Colonic mucosa (tissue), 4 donors: ENCODE results near the gene BICRAL. TPM values are rescaled to one million over a fixed set of nuclear protein-coding genes. Genes with fewer than 3 reads are reported as not detected.
"Not testable (repeated sequence)": the region's sequence is repeated elsewhere in the genome, so short reads cannot be mapped to it uniquely, and the experiment has no call there.

Experiments used
- DNase-seq: peaks from one replicate; pipeline ENCODE4 v3.0.0-alpha.2; 2020
- H3K27ac ChIP-seq: fragments of 200-600 bp; one replicate; pipeline ENCODE4 v1.8.0; 2021
- H3K27me3 ChIP-seq: fragments of 200-600 bp; one replicate; pipeline ENCODE4 v1.8.0; 2021
- H3K36me3 ChIP-seq: fragments of 200-600 bp; one replicate; pipeline ENCODE4 v1.8.0; 2021
- H3K4me1 ChIP-seq: fragments of 200-600 bp; one replicate; pipeline ENCODE4 v1.8.0; 2021; ENCODE audit warnings: mild to moderate bottlenecking
- H3K4me3 ChIP-seq: fragments of 200-600 bp; one replicate; pipeline ENCODE4 v1.8.0; 2021
- H3K9ac ChIP-seq, 2 donors: one replicate each; pipeline ENCODE4 v1.7.0; 2013; ENCODE audit warnings: control low read depth in 2 of 2, low read depth in 2 of 2, low read length in 2 of 2
- H3K9me3 ChIP-seq: fragments of 200-600 bp; one replicate; pipeline ENCODE4 v1.8.0; 2021
- intact Hi-C: fragments of 100-400 bp; cut with DNase I; formaldehyde crosslinking; loops from one replicate; pipeline ENCODE4 v1.14.1; 2022
- total RNA-seq, 2 donors: library from RNA; stranded (reverse); fragmentation: NEBNext Ultra II Directional in 1 of 2; extraction: Animal tissue kit (Norgen Biotek cat#: 25700) in 1 of 2; gene quantifications; one replicate each; pipeline ENCODE4 v1.2.1, GENCODE V29; 2021
- TF ChIP-seq, protein P1 (sequence below): fragments of 200-600 bp; IDR thresholded peaks from one replicate; pipeline ENCODE4 v1.8.0; 2022; ENCODE audit warnings: antibody characterized with exemption, mild to moderate bottlenecking
- donor health status: healthy.
- donor health status: DM: no; HTN: no; CAD: no.
- donor health status: DM: no; HTN: no; CAD: no.

The BICRAL gene
- total RNA-seq, 2 donors from 2014 or later = 11.5 to 15.3 TPM

GRCh38 chr6:42889815-42890214 lies 108.0 kb downstream of the BICRAL start:
- Histone ChIP-seq H3K9me3 (no peaks in the 10 kb centered on the region), H3K4me1 (peaks cover 4% of the 10 kb centered on the region), H3K27me3 (no peaks in the 10 kb centered on the region), H3K9ac (peak overlapping the region; percentile 91 to 97), H3K4me3 (peak overlapping the region; percentile 84), H3K36me3 (peaks cover 1% of the 10 kb centered on the region), H3K27ac (peak overlapping the region; percentile 92)
- intact Hi-C loops = no loop called here
- DNase-seq = no peak
- TF ChIP-seq, protein P1, sequence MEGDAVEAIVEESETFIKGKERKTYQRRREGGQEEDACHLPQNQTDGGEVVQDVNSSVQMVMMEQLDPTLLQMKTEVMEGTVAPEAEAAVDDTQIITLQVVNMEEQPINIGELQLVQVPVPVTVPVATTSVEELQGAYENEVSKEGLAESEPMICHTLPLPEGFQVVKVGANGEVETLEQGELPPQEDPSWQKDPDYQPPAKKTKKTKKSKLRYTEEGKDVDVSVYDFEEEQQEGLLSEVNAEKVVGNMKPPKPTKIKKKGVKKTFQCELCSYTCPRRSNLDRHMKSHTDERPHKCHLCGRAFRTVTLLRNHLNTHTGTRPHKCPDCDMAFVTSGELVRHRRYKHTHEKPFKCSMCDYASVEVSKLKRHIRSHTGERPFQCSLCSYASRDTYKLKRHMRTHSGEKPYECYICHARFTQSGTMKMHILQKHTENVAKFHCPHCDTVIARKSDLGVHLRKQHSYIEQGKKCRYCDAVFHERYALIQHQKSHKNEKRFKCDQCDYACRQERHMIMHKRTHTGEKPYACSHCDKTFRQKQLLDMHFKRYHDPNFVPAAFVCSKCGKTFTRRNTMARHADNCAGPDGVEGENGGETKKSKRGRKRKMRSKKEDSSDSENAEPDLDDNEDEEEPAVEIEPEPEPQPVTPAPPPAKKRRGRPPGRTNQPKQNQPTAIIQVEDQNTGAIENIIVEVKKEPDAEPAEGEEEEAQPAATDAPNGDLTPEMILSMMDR = no peak

- DNase-seq = peak; percentile 96
- TF ChIP-seq, protein P1 = no peak
- H3K27ac ChIP-seq = peak overlapping the region; percentile 92
- H3K4me3 ChIP-seq = peak overlapping the region; percentile 84
- H3K4me1 ChIP-seq = peaks cover 4% of the 10 kb centered on the region
- intact Hi-C loops = no loop called here
- no peaks in the 10 kb centered on the region for H3K27me3 ChIP-seq
- H3K36me3 ChIP-seq = no peaks in the 10 kb centered on the region
- H3K9me3 ChIP-seq = no peaks in the 10 kb centered on the region
- H3K9ac ChIP-seq = peak overlapping the region; percentile 91 to 97
Observed at GRCh38 chr6:42890311-42891198, 108.7 kb downstream of the BICRAL start.

GRCh38 chr6:42891199-42891722 lies 109.4 kb downstream of the BICRAL start:
- Histone ChIP-seq H3K36me3 (no peaks in the 10 kb centered on the region), H3K9me3 (no peaks in the 10 kb centered on the region), H3K27me3 (no peaks in the 10 kb centered on the region), H3K9ac (peak overlapping the region; percentile 91 to 97), H3K4me3 (peak overlapping the region; percentile 84), H3K4me1 (peaks cover 4% of the 10 kb centered on the region), H3K27ac (peak overlapping the region; percentile 92)
- DNase-seq = no peak
- TF ChIP-seq, protein P1 = no peak
- intact Hi-C loops = no loop called here

- H3K9me3 ChIP-seq, H3K27me3 ChIP-seq, H3K9ac ChIP-seq, H3K4me1 ChIP-seq, intact Hi-C loops, H3K36me3 ChIP-seq, H3K27ac ChIP-seq, H3K4me3 ChIP-seq, DNase-seq: not testable (repeated sequence)
Observed at GRCh38 chr6:42894041-42894828, 112.4 kb downstream of the BICRAL start.

DNA sequence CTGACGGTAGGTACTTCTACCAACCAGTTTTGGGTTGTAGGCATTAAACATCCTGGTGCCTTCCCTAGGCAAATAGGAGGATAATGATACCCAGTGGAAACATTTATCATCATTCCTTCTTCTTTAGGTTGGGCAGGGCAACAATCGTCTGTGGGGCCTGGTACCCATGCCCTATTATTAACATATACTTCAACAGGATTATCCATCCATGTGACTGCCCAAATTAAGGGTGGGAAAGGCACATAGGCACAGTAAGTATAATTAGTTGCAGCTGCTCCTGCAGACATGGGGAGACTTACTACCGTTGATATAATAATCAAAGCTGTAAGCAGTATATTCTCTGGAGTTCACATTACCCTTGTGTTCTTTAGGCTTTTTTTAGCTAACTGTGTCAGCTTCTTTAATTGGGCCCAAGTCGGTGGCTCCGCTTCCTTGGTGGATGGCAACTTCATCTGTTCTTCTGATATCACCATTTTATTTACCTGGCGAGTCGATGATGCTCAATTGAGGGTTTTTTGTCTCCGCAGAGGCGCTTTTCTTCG lies 114.4 kb downstream of the BICRAL start:
- H3K4me3 ChIP-seq = no peak overlapping the region
- H3K27me3 ChIP-seq = no peaks in the 10 kb centered on the region
- no peak for DNase-seq
- H3K9ac ChIP-seq = no peak overlapping the region
- no peaks in the 10 kb centered on the region for H3K9me3 ChIP-seq
- H3K27ac ChIP-seq = no peak overlapping the region
- TF ChIP-seq, protein P1 = no peak
- intact Hi-C loops = no loop called here
- H3K36me3 ChIP-seq = no peaks in the 10 kb centered on the region
- H3K4me1 ChIP-seq = no peaks in the 10 kb centered on the region
